ENCODE measurements around the gene PI4KB. TPM values are rescaled to one million over a fixed set of nuclear protein-coding genes. Genes with fewer than 3 reads are reported as not detected.

PI4KB gene
- total and polyA plus RNA-seq, 9 of the 15 experiments (the other 6 are each of a cell fraction or from before 2014, with no cell fraction given), result 3.1 to 65.4 (median 45.1) TPM

GRCh38 chr1:151254217-151255213 lies 72.7 kb downstream of the PI4KB start, which contains the start of gene PSMD4 (continued):
- no peak for TF ChIP-seq HES1 (IDR thresholded peaks at IDR 0.05; ENCODE audit: low read depth)
- TF ChIP-seq ZNF583 (CRISPR knock-in tag; IDR thresholded peaks at IDR 0.05), result no peak
- TF ChIP-seq POLR2H (tag; IDR thresholded peaks at IDR 0.05; ENCODE audit: low read depth), result peak; percentile 85
- no peak for TF ChIP-seq PREB (CRISPR knock-in tag; IDR thresholded peaks at IDR 0.05)
- no peak for TF ChIP-seq TAL1 (IDR thresholded peaks at IDR 0.05)
- no peak for TF ChIP-seq LEF1 (IDR thresholded peaks at IDR 0.05)
- no peak for TF ChIP-seq HDAC8 (tag; IDR thresholded peaks at IDR 0.05)
- no peak for TF ChIP-seq ZNF717 (CRISPR knock-in tag; IDR thresholded peaks at IDR 0.05)
- TF ChIP-seq LARP7 (IDR thresholded peaks at IDR 0.05), result 0 out of 2 replicates have a peak, but pooled peaks have one; percentile 26
- no peak for TF ChIP-seq RHOXF2B (CRISPR knock-in tag; conservative IDR thresholded peaks at IDR 0.05)
- TF ChIP-seq SAFB (IDR thresholded peaks at IDR 0.05; ENCODE audit: borderline replicate concordance, low read depth, low read length), result no peak
- TF ChIP-seq NR2C1 (IDR thresholded peaks at IDR 0.05), result peak; percentile 43; the same call in 1 of the 2 replicates
- TF ChIP-seq NR2C1 (tag; IDR thresholded peaks at IDR 0.05), result peak; percentile 69
- TF ChIP-seq TEAD2 (tag; IDR thresholded peaks at IDR 0.05), result no peak
- no peak for TF ChIP-seq ATF1 (CRISPR knock-in tag; IDR thresholded peaks at IDR 0.05)
- peak; percentile 68 for TF ChIP-seq ATF1 (tag; IDR thresholded peaks at IDR 0.05)
- TF ChIP-seq CBX2 (IDR thresholded peaks at IDR 0.05; ENCODE audit: insufficient read depth, low read length, poor library complexity, severe bottlenecking), result no peak
- TF ChIP-seq ZC3H11A (IDR thresholded peaks at IDR 0.05; ENCODE audit: low read depth, low read length), result no peak
- TF ChIP-seq MYBL2 (IDR thresholded peaks at IDR 0.05; ENCODE audit: low read depth), result no peak
- TF ChIP-seq MYBL2 (CRISPR knock-in tag; IDR thresholded peaks at IDR 0.05; ENCODE audit: borderline replicate concordance), result no peak
- TF ChIP-seq ZNF124 (CRISPR knock-in tag; IDR thresholded peaks at IDR 0.05), result no peak
- TF ChIP-seq NFIC (IDR thresholded peaks at IDR 0.05), result peak; percentile 46
- TF ChIP-seq TGIF2 (CRISPR knock-in tag; IDR thresholded peaks at IDR 0.05), result no peak
- TF ChIP-seq BHLHE40 (IDR thresholded peaks at IDR 0.05; ENCODE audit: low read length), result no peak
- no peak for TF ChIP-seq HMGXB4 (CRISPR knock-in tag; IDR thresholded peaks at IDR 0.05)
- no peak for TF ChIP-seq ZC3H4 (CRISPR knock-in tag; IDR thresholded peaks at IDR 0.05; ENCODE audit: borderline replicate concordance)
- no peak for TF ChIP-seq CGGBP1 (CRISPR knock-in tag; IDR thresholded peaks at IDR 0.05)
- TF ChIP-seq HNRNPK (IDR thresholded peaks at IDR 0.05; ENCODE audit: low read depth, low read length, poor library complexity, severe bottlenecking), result no peak
